ENCODE measurements around the gene SLC25A41. TPM values are rescaled to one million over a fixed set of nuclear protein-coding genes. Genes with fewer than 3 reads are reported as not detected.

Gene SLC25A41
- polyA plus RNA-seq, 1 donor (not counting 4 experiments of a cell fraction or from before 2014, with no cell fraction given): not detected

- Histone ChIP-seq H3K4me3 (ENCODE audit: control insufficient read depth in 2 of 3, extremely low read depth in 1 of 3, insufficient read depth in 2 of 3, low read depth in 1 of 3, low read length in 3 of 3) (no peak overlapping the region), H4K20me1 (ENCODE audit: control insufficient read depth, extremely low read depth, insufficient read depth, low read length) (no peaks in the 10 kb centered on the region), H3K9me3 (ENCODE audit: control insufficient read depth, low read depth, low read length) (no peaks in the 10 kb centered on the region), H3K9ac (ENCODE audit: control insufficient read depth, extremely low read depth, insufficient read depth, low read length) (no peak overlapping the region), H3K27me3 (ENCODE audit: control insufficient read depth, extremely low read depth, insufficient read depth, low read length) (peaks cover 2% of the 10 kb centered on the region), H3K4me2 (ENCODE audit: control insufficient read depth, extremely low read depth, insufficient read depth, low read depth, low read length) (no peak overlapping the region), H2AFZ (ENCODE audit: control insufficient read depth, low read length) (no peak overlapping the region), H3K36me3 (ENCODE audit: control insufficient read depth in 2 of 2, extremely low read depth in 1 of 2, insufficient read depth in 2 of 2, low read length in 2 of 2) (no peaks in the 10 kb centered on the region), H3K4me1 (ENCODE audit: control insufficient read depth, extremely low read depth, insufficient read depth, low read length) (peaks cover under 1% of the 10 kb centered on the region), H3K9me1 (ENCODE audit: control insufficient read depth, extremely low read depth, insufficient read depth, low read length) (no peaks in the 10 kb centered on the region), H3K27ac (ENCODE audit: control insufficient read depth, insufficient read depth, low read length) (no peak overlapping the region), H3K79me2 (ENCODE audit: control insufficient read depth, insufficient read depth, low read length) (no peaks in the 10 kb centered on the region)
- dilution Hi-C loops (cut with MboI; ENCODE audit: extremely low pct_ligation_motif_present, low sequenced_read_pairs): no loop called here
- FAIRE-seq (no peak), DNase-seq (ENCODE audit: low read depth, low spot score) (no peak)
- no peak for TF ChIP-seq EZH2 (IDR thresholded peaks at IDR 0.05; ENCODE audit: low read length)
- no peak for TF ChIP-seq CTCF (optimal IDR thresholded peaks at IDR 0.05 in 1 of 3, IDR thresholded peaks at IDR 0.05 in 1 of 3, conservative IDR thresholded peaks at IDR 0.05 in 1 of 3; ENCODE audit: extremely low read depth in 1 of 3, insufficient read depth in 2 of 3, low read length in 3 of 3)
Observed at GRCh38 chr19:6480848-6481415, 47.4 kb upstream of the SLC25A41 start.

- Histone ChIP-seq H3K4me1 (ENCODE audit: control insufficient read depth, extremely low read depth, insufficient read depth, low read length) (peaks cover 5% of the 10 kb centered on the region), H3K27me3 (ENCODE audit: control insufficient read depth, extremely low read depth, insufficient read depth, low read length) (peaks cover 12% of the 10 kb centered on the region), H3K9me3 (ENCODE audit: control insufficient read depth, low read depth, low read length) (no peaks in the 10 kb centered on the region), H3K4me3 (ENCODE audit: control insufficient read depth in 2 of 3, extremely low read depth in 1 of 3, insufficient read depth in 2 of 3, low read depth in 1 of 3, low read length in 3 of 3) (no peak overlapping the region), H3K79me2 (ENCODE audit: control insufficient read depth, insufficient read depth, low read length) (no peaks in the 10 kb centered on the region), H3K9ac (ENCODE audit: control insufficient read depth, extremely low read depth, insufficient read depth, low read length) (no peak overlapping the region), H3K36me3 (ENCODE audit: control insufficient read depth in 2 of 2, extremely low read depth in 1 of 2, insufficient read depth in 2 of 2, low read length in 2 of 2) (no peaks in the 10 kb centered on the region), H3K4me2 (ENCODE audit: control insufficient read depth, extremely low read depth, insufficient read depth, low read depth, low read length) (no peak overlapping the region), H2AFZ (ENCODE audit: control insufficient read depth, low read length) (no peak overlapping the region), H3K9me1 (ENCODE audit: control insufficient read depth, extremely low read depth, insufficient read depth, low read length) (no peaks in the 10 kb centered on the region), H4K20me1 (ENCODE audit: control insufficient read depth, extremely low read depth, insufficient read depth, low read length) (no peaks in the 10 kb centered on the region), H3K27ac (ENCODE audit: control insufficient read depth, insufficient read depth, low read length) (no peak overlapping the region)
- DNase-seq (ENCODE audit: low read depth, low spot score): no peak
- FAIRE-seq: no peak
- dilution Hi-C loops (cut with MboI; ENCODE audit: extremely low pct_ligation_motif_present, low sequenced_read_pairs): no loop called here
- TF ChIP-seq EZH2 (IDR thresholded peaks at IDR 0.05; ENCODE audit: low read length) (no peak), CTCF (optimal IDR thresholded peaks at IDR 0.05 in 1 of 3, IDR thresholded peaks at IDR 0.05 in 1 of 3, conservative IDR thresholded peaks at IDR 0.05 in 1 of 3; ENCODE audit: extremely low read depth in 1 of 3, insufficient read depth in 2 of 3, low read length in 3 of 3) (no peak)
Observed at GRCh38 chr19:6479836-6480398, 46.4 kb upstream of the SLC25A41 start.
